Karpas-422 (cell line): ENCODE results near the gene ATRN. TPM values are rescaled to one million over a fixed set of nuclear protein-coding genes. Genes with fewer than 3 reads are reported as not detected.

Source experiments
- DNase-seq: peaks from one replicate; pipeline ENCODE4 v3.0.0-alpha.2; 2015
- H2AFZ ChIP-seq: fragments of 200-600 bp; sonication (generic); 2 replicates; pipeline ENCODE4 v1.6.1; 2014; ENCODE audit warnings: antibody characterized with exemption, low read length, mixed read lengths
- H3K27ac ChIP-seq: fragments of 200-600 bp; sonication (generic); 2 replicates; pipeline ENCODE4 v1.5.1; 2014; ENCODE audit warnings: mild to moderate bottlenecking, low read length, moderate library complexity
- H3K27me3 ChIP-seq: fragments of 200-600 bp; sonication (generic); 2 replicates; pipeline ENCODE4 v1.6.1; 2014; ENCODE audit warnings: low read length, mixed read lengths
- H3K36me3 ChIP-seq: fragments of 200-600 bp; sonication (generic); 2 replicates; pipeline ENCODE4 v1.6.1; 2014; ENCODE audit warnings: low read length, mixed read lengths; ENCODE audit not compliant: insufficient read depth
- H3K4me1 ChIP-seq: fragments of 200-600 bp; sonication (generic); 2 replicates; pipeline ENCODE4 v1.6.1; 2014; ENCODE audit warnings: mild to moderate bottlenecking, low read length, mixed read lengths
- H3K4me2 ChIP-seq: fragments of 200-600 bp; sonication (generic); 2 replicates; pipeline ENCODE4 v1.6.1; 2014; ENCODE audit warnings: low read length, low read depth, mild to moderate bottlenecking; ENCODE audit not compliant: poor library complexity, severe bottlenecking
- H3K4me3 ChIP-seq: fragments of 200-600 bp; sonication (generic); 2 replicates; pipeline ENCODE4 v1.5.1; 2014; ENCODE audit warnings: mild to moderate bottlenecking, antibody characterized with exemption, low read length, mixed read lengths
- H3K79me2 ChIP-seq: fragments of 200-600 bp; sonication (generic); 2 replicates; pipeline ENCODE4 v1.6.1; 2014; ENCODE audit warnings: mild to moderate bottlenecking, low read length, mixed read lengths
- H3K9ac ChIP-seq: fragments of 200-600 bp; sonication (generic); 2 replicates; pipeline ENCODE4 v1.6.0; 2014; ENCODE audit warnings: low read length
- H3K9me2 ChIP-seq: fragments of 200-600 bp; sonication (generic), shearing (Covaris generic); replicated peaks from 2 replicates; pipeline ENCODE4 v1.6.0; 2014; ENCODE audit warnings: mild to moderate bottlenecking, low read length, moderate library complexity; ENCODE audit not compliant: insufficient read depth
- H3K9me3 ChIP-seq: fragments of 300-700, 200-600 bp; sonication (generic); 2 replicates; pipeline ENCODE4 v1.6.1; 2014; ENCODE audit warnings: low read length, mixed read lengths
- H4K20me1 ChIP-seq: fragments of 200-600 bp; sonication (generic); 2 replicates; pipeline ENCODE4 v1.6.1; 2014; ENCODE audit warnings: mild to moderate bottlenecking, antibody characterized with exemption, low read length, low read depth; ENCODE audit not compliant: insufficient read depth
- total RNA-seq: library from RNA; depleted of rRNA; stranded (reverse); fragments of >200 nt; shearing (Covaris generic); gene quantifications from 2 replicates; pipeline ENCODE4 v1.2.3, GENCODE V29; 2014; ENCODE audit warnings: low replicate concordance

ATRN gene
- total RNA-seq, 1 experiment from 2014 or later, result 8.2 TPM

DNA sequence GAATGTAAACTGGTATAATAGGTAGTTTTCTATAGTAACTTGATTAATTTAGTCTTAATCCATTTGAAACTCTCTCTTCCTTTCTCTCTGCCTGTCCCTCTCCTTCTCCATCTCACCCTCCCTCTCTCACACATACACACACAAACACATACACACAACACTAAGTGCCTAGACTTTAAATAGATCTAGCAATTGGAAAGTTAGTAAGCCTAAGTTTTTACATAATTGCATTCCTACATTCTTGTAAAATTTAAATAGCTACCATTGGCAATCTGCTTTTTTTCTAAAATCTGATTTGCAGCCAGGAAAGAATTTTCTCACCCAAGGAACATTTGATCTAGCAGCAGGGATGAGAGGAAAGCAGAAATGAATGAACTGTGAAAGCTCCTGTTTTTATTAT lies 176.7 kb downstream of the ATRN start:
- Histone ChIP-seq H3K4me2 (no peak overlapping the region), H3K4me1 (peaks cover 15% of the 10 kb centered on the region), H4K20me1 (no peaks in the 10 kb centered on the region), H3K36me3 (no peaks in the 10 kb centered on the region), H3K79me2 (no peaks in the 10 kb centered on the region), H3K9me3 (no peaks in the 10 kb centered on the region), H3K27ac (no peak overlapping the region), H3K4me3 (no peak overlapping the region), H2AFZ (no peak overlapping the region), H3K9ac (no peak overlapping the region), H3K9me2 (no peaks in the 10 kb centered on the region), H3K27me3 (no peaks in the 10 kb centered on the region)
- DNase-seq, result no peak

DNA sequence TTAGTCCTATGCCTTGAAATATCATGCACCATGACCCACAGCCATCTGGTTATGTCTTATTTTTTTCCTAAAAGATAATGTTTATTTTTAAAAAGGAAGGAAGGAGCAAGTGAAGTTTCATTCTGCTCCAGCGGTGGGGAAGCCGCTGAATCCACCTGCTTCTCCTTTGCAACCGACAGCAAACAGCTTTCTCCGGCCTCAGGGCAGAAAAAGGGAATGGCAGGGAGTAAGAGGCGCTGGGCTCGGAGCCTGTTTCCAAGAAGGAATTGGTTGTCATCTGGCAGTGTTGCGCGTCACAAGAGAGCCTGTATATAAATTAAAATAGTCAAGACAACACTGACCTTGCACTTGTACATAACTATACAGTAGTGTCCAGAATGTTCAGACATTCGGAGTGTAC lies 178.1 kb downstream of the ATRN start:
- Histone ChIP-seq H3K9me2 (no peaks in the 10 kb centered on the region), H3K27ac (no peak overlapping the region), H3K27me3 (no peaks in the 10 kb centered on the region), H4K20me1 (no peaks in the 10 kb centered on the region), H3K4me3 (no peak overlapping the region), H3K36me3 (no peaks in the 10 kb centered on the region), H3K9ac (no peak overlapping the region), H2AFZ (no peak overlapping the region), H3K9me3 (no peaks in the 10 kb centered on the region), H3K4me2 (no peak overlapping the region), H3K4me1 (peaks cover 17% of the 10 kb centered on the region), H3K79me2 (no peaks in the 10 kb centered on the region)
- DNase-seq, result no peak

DNA sequence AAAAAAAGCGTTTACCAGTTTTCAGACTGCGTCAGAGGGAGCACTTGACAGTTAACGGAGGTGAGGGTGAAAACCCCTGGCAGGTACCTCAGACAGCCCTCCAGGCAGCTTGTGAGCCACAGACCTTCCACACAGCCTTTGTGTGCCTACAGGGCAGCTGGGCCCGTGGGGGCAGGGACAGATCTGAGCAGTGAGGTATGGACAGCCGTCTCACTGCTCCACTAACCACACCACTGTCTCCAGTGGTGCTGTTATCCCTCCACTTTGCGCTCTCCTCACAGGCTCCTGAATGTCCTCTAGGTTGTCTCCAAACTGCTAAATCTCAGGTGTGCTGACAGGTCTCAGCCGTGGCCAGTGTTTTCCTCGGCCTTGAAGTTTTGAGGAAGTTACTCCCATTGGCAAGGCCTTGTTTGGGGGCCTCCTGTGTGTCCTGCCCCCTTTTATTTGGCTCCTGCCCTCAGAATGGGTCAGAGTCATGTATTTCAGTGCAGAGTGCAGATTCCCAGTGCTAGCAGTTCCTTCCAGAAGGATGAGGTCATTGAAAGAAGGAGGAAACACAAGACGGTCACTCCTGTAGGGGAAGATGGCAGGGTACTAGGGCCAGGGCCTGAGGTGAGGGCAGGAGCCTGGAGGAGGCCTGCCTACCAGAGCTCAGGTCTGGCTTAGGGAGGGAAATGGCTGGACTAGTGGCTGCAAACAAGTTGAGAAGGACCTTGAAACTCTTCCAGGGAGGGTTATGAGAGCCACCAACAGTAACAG lies 180.6 kb downstream of the ATRN start:
- Histone ChIP-seq H3K4me3 (no peak overlapping the region), H3K4me2 (no peak overlapping the region), H3K36me3 (no peaks in the 10 kb centered on the region), H4K20me1 (no peaks in the 10 kb centered on the region), H3K9ac (no peak overlapping the region), H3K79me2 (no peaks in the 10 kb centered on the region), H3K9me2 (no peaks in the 10 kb centered on the region), H3K9me3 (no peaks in the 10 kb centered on the region), H3K27me3 (no peaks in the 10 kb centered on the region), H3K4me1 (peaks cover 17% of the 10 kb centered on the region), H2AFZ (no peak overlapping the region), H3K27ac (no peak overlapping the region)
- no peak for DNase-seq

DNA sequence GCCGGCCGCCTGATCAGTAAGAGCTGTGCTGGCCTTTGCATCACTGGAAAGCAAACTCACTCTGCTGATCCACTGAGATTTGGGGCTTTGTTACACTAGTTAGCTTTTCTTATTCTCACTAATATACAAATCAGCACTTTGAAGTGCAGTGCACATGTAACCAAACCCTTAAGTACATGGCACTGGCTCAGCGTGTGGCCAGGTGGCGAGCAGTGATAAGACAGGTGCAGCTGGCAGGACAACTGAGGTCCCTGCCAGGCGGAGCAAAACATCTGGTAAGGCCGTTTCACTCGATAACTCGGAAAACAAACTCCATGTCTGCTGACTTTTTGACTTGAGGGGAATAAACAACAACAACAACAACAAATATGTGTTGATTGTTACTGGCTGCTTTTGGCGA lies 181.4 kb downstream of the ATRN start:
- H3K9me2 ChIP-seq, result no peaks in the 10 kb centered on the region

DNA sequence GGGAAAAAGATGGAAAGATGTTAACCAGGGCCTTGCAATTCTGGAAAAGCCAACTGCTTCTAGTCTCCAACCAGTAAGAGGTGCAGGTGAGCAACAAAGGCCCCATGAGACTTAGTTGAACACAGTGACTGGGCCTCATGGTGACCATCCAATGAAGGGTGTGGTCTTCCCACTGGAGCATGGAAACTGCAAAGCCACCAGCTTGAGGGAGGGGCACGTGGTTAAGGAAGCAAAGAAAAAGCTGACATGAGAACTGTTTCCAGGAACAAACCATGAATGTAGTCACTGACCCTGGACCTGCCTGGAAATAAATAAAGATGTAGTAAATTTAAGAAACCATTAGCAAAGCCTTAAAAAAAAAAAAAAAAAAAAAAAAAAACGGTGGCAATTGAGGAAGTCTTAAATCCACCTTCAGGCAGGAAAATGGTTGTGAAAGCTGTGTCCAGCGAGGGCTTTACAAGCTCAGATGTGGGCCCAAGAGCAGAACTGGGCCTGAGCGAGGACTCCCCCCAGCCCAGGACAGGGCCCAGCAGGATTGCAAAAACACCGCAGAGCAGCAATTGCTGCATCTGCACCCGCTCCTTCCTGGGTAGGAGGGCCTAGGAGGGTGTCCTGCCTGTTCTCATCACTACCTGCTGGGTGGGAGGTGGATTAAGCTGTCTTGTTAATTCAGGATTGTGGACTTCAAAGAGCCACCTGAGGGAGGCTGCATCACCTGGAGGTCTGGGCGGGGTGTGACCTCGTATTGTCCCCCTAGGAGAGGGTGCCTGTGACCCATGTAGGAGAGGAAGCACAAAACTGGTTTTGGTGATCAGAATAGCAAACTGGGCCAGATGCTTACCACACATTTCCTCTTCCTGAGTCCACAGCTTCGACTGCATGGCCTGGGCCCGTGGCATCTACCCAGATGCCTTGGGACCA lies 182.1 kb downstream of the ATRN start:
- no peak overlapping the region for H3K4me2 ChIP-seq
- no peak for DNase-seq
- H4K20me1 ChIP-seq, result no peaks in the 10 kb centered on the region
- no peak overlapping the region for H2AFZ ChIP-seq
- H3K9me2 ChIP-seq, result no peaks in the 10 kb centered on the region
- H3K9me3 ChIP-seq, result no peaks in the 10 kb centered on the region
- peaks cover 17% of the 10 kb centered on the region for H3K4me1 ChIP-seq
- H3K79me2 ChIP-seq, result no peaks in the 10 kb centered on the region
- H3K27me3 ChIP-seq, result no peaks in the 10 kb centered on the region
- no peak overlapping the region for H3K4me3 ChIP-seq
- H3K27ac ChIP-seq, result no peak overlapping the region
- H3K9ac ChIP-seq, result no peak overlapping the region
- H3K36me3 ChIP-seq, result no peaks in the 10 kb centered on the region

More for the DNA sequence above, 181.4 kb downstream of the ATRN start:
- Histone ChIP-seq H3K9ac (no peak overlapping the region), H3K27ac (no peak overlapping the region), H3K27me3 (no peaks in the 10 kb centered on the region), H3K79me2 (no peaks in the 10 kb centered on the region), H3K9me3 (no peaks in the 10 kb centered on the region), H3K4me1 (peaks cover 17% of the 10 kb centered on the region), H3K36me3 (no peaks in the 10 kb centered on the region), H4K20me1 (no peaks in the 10 kb centered on the region), H3K4me3 (no peak overlapping the region), H2AFZ (no peak overlapping the region), H3K4me2 (no peak overlapping the region)
- no peak for DNase-seq

DNA sequence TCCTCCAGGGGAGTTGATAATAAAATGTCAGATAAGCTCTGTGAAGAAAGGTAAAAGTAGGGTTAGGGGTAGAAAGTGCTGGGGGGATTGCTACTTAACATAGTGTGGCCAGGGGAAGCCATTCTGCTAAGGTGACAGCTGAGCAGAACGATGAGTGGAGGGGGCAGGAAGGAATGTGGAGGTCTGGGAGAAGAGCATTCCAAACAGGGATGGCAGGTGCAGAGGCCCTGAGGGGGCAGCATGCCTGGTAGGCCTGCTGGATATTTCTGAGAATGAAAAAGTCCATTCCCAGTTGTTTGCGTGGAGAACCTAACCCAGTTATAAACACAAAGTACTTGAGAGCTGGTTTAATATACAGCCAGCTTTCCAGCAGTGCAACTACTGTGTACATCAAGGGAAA lies 183.1 kb downstream of the ATRN start:
- DNase-seq, result no peak
- H3K9me2 ChIP-seq, result no peaks in the 10 kb centered on the region
- H3K9ac ChIP-seq, result no peak overlapping the region
- H3K4me1 ChIP-seq, result peaks cover 23% of the 10 kb centered on the region
- H3K9me3 ChIP-seq, result no peaks in the 10 kb centered on the region
- no peak overlapping the region for H3K27ac ChIP-seq
- H3K36me3 ChIP-seq, result no peaks in the 10 kb centered on the region
- no peak overlapping the region for H2AFZ ChIP-seq
- H3K79me2 ChIP-seq, result no peaks in the 10 kb centered on the region
- no peaks in the 10 kb centered on the region for H4K20me1 ChIP-seq
- no peak overlapping the region for H3K4me2 ChIP-seq
- H3K27me3 ChIP-seq, result no peaks in the 10 kb centered on the region
- no peak overlapping the region for H3K4me3 ChIP-seq

DNA sequence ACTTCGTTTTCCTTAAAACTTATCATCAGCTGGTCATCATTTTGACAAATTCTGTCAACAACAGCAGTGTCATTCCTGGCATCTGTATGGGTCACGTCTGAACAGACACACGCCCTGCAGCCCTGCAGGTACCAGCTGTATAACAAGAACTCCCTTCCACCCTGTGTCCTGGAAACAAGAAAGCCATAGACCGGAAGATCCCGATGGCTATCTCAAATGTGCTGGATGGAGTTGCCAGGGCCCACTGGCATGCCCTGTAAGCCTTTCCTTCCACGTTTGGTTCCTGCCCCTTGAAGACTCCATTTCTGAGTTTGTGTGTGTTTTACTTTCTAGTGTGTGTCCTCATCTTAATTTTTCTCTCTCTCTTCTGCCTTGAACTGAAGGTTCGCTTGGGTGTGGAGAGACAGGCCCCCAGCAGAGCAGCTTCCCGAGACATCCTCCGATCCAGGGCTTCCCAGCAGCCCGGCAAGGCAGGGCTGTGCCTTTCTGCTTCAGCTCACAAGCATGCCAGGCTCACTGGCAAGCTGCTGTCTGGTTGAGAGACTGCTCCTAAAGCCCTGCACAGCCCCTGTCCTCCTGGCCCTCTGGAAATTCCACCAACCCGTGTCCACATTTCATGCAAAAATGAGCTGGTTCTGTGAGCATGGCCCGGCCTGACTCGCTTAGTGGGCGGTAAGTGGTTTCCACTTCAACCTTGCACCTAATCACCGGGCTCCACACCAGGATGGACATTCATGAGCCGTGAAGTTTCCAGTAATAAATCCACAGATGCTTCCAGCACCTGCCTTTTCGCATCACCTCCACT lies 183.7 kb downstream of the ATRN start:
- Histone ChIP-seq H3K27ac (no peak overlapping the region), H3K4me2 (no peak overlapping the region), H3K27me3 (no peaks in the 10 kb centered on the region), H3K4me3 (no peak overlapping the region), H4K20me1 (no peaks in the 10 kb centered on the region), H2AFZ (no peak overlapping the region), H3K4me1 (peaks cover 29% of the 10 kb centered on the region), H3K36me3 (no peaks in the 10 kb centered on the region), H3K9me2 (no peaks in the 10 kb centered on the region), H3K9me3 (no peaks in the 10 kb centered on the region), H3K9ac (no peak overlapping the region), H3K79me2 (no peaks in the 10 kb centered on the region)
- no peak for DNase-seq

DNA sequence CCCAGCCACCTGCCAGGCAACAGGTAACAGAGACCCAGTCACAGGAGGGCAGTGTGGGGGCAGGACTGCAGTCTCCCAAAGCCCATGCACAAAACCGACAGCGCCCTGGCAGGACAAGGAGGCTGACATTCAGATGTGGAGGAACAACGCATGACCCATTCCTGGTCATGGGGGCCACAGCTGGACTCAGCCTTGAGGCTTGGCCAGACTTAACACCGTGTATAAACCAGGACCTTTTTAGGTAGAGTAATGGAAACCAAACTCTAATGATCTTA lies 184.2 kb downstream of the ATRN start:
- Histone ChIP-seq H4K20me1 (no peaks in the 10 kb centered on the region), H3K36me3 (no peaks in the 10 kb centered on the region), H3K79me2 (no peaks in the 10 kb centered on the region), H3K4me2 (no peak overlapping the region), H3K27ac (no peak overlapping the region), H3K9ac (no peak overlapping the region), H3K4me1 (peaks cover 30% of the 10 kb centered on the region), H3K4me3 (no peak overlapping the region), H3K9me2 (no peaks in the 10 kb centered on the region), H2AFZ (no peak overlapping the region), H3K9me3 (no peaks in the 10 kb centered on the region), H3K27me3 (no peaks in the 10 kb centered on the region)
- DNase-seq, result no peak
